Neural crest cell (in vitro differentiated cells): Measurements from ENCODE around the gene TMEM200A. TPM values are rescaled to one million over a fixed set of nuclear protein-coding genes. Genes with fewer than 3 reads are reported as not detected.

Source experiments
- DNase-seq: peaks from one replicate; pipeline ENCODE4 v3.0.0; 2021; ENCODE audit warnings: low read depth, mixed read lengths, low spot score
- H3K27ac Mint-ChIP-seq: one replicate; pipeline ENCODE4 v1.8.0; 2021; ENCODE audit warnings: mild to moderate bottlenecking, mixed read lengths; ENCODE audit not compliant: unreplicated experiment
- H3K27me3 Mint-ChIP-seq: 2 replicates; pipeline ENCODE4 v1.8.0; 2021; ENCODE audit warnings: low read depth, mild to moderate bottlenecking, mixed read lengths
- H3K36me3 Mint-ChIP-seq: 2 replicates; pipeline ENCODE4 v1.8.0; 2021; ENCODE audit warnings: low read depth, mild to moderate bottlenecking, mixed read lengths
- H3K4me1 Mint-ChIP-seq: 2 replicates; pipeline ENCODE4 v1.8.0; 2021; ENCODE audit warnings: mixed read lengths
- H3K4me3 Mint-ChIP-seq: one replicate; pipeline ENCODE4 v1.8.0; 2021; ENCODE audit warnings: mild to moderate bottlenecking, mixed read lengths
- H3K9me3 Mint-ChIP-seq: 2 replicates; pipeline ENCODE4 v1.8.0; 2021; ENCODE audit warnings: mixed read lengths
- total RNA-seq: library from RNA; stranded (reverse); gene quantifications from 2 replicates; pipeline ENCODE4 v1.2.1, GENCODE V29; 2021
- TF ChIP-seq, protein P1 (sequence below): fragments of 200-600 bp; sonication (generic); conservative IDR thresholded peaks from 2 replicates; pipeline ENCODE4 v1.5.0; 2021; ENCODE audit warnings: antibody characterized with exemption, mild to moderate bottlenecking

TMEM200A gene
- total RNA-seq, 1 donor from 2014 or later: 2.9 TPM

DNA sequence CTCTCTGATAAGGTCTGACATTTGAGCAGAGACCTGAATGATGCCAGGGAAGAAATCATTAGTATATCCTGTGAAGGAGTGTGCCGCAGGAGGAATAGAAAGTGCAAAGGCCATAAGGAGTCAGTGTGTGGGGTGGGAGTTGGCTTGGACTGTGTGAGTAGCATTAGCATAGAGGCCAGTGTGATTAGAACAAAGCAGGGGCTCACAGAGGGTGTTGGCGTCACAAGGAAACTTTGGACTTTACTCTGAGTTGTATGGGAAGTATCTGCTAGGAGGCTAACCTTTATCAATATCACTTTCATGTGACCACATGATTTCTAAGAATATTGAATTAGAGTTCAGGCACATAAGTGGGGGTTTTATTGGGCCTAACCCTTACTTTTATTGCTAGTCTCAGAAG is 12.1 kb downstream of the TMEM200A start:
- H3K4me3 Mint-ChIP-seq: no peak overlapping the region
- no peak for DNase-seq
- H3K9me3 Mint-ChIP-seq: no peaks in the 10 kb centered on the region
- TF ChIP-seq, protein P1, sequence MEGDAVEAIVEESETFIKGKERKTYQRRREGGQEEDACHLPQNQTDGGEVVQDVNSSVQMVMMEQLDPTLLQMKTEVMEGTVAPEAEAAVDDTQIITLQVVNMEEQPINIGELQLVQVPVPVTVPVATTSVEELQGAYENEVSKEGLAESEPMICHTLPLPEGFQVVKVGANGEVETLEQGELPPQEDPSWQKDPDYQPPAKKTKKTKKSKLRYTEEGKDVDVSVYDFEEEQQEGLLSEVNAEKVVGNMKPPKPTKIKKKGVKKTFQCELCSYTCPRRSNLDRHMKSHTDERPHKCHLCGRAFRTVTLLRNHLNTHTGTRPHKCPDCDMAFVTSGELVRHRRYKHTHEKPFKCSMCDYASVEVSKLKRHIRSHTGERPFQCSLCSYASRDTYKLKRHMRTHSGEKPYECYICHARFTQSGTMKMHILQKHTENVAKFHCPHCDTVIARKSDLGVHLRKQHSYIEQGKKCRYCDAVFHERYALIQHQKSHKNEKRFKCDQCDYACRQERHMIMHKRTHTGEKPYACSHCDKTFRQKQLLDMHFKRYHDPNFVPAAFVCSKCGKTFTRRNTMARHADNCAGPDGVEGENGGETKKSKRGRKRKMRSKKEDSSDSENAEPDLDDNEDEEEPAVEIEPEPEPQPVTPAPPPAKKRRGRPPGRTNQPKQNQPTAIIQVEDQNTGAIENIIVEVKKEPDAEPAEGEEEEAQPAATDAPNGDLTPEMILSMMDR: no peak
- peak overlapping the region; percentile 2 for H3K27ac Mint-ChIP-seq
- no peaks in the 10 kb centered on the region for H3K4me1 Mint-ChIP-seq
- H3K36me3 Mint-ChIP-seq: no peaks in the 10 kb centered on the region
- peaks cover 3% of the 10 kb centered on the region for H3K27me3 Mint-ChIP-seq

DNA sequence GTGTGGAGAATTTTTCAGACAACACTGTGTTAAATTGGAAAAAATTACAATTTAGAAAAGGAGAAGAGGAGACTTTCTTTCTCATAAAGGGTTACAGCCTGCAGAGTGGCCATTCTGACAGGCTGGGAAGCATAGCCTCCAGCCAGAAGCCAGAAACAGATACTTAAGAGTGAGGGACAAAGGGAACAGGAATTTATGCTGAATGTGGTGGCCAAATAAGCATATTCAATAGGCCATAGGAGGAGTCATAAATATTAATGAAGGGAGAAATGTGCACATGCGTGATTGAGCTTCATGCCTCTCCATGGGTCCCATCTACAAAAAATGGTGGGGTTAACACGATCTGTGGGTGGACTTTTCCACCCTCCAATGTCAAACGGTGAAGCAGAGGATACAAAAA is 13.4 kb downstream of the TMEM200A start:
- TF ChIP-seq, protein P1: no peak
- Mint-ChIP-seq H3K9me3 (no peaks in the 10 kb centered on the region), H3K36me3 (no peaks in the 10 kb centered on the region), H3K4me3 (no peak overlapping the region), H3K27ac (no peak overlapping the region), H3K27me3 (peaks cover 3% of the 10 kb centered on the region), H3K4me1 (no peaks in the 10 kb centered on the region)
- DNase-seq: no peak

DNA sequence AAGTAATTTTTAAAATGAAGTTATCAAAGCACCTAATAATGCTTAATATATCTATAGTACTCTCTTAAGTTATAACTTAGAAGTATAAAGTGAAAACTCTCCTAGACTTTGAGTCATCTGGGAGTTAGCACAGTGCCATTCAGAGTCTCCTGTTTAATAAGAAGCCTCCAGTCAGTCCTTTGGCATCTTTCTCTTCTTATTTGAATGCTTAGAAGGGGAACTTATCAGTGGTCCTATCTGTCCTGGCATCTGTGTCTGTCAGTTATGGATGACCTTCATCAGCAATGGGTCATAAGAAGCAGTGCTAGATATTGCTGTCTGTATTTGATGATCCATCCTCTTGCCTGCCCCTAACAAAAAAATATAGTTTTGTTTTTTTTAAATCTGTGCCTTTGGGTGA is 15.2 kb downstream of the TMEM200A start:
- Mint-ChIP-seq H3K36me3 (no peaks in the 10 kb centered on the region), H3K27ac (no peak overlapping the region), H3K9me3 (no peaks in the 10 kb centered on the region), H3K4me1 (no peaks in the 10 kb centered on the region), H3K27me3 (peaks cover 3% of the 10 kb centered on the region), H3K4me3 (no peak overlapping the region)
- TF ChIP-seq, protein P1: no peak
- DNase-seq: no peak

DNA sequence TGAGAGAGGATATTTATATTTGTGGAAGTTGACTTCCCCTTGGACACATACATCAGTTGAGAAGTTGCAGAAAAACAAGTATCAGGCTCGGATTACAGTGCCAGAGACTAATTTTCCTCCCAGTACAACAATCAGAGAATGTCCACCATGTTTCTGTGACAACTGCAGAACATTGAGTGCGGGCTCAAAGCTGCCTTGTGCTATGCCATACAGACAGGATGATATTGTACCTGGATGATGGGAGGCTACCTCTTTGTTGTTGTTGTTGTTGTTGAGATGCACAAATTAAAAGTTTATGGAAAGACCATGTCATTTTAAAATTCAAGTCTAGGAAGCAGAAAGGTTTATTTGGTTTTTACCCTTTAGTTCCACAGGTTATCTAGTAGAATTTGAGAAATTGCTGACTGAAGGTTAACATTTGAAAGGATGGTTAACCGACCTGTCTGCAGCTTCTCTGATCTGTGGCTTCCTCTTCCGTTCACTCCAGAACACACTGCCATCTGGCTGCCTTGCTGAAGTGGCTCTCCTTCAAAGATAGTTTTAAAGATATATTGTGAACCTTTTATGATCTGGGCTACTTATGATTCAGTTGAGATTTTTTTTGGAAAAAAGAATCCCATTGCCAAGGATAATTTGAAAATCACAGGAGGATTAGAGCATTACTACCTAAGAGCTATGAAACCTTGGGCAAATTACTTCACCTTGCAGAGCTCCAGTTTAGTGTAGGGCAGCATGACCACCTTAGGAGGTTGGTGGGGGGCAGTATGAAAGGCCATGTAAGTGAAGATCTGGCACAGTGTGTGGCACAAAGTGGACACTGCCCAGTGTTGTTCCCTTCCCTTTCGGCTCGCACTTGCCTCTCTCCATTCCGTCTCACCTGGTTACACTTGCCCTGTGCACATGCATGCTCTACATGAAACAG is 15.9 kb downstream of the TMEM200A start:
- no peak for DNase-seq
- H3K36me3 Mint-ChIP-seq: no peaks in the 10 kb centered on the region
- peaks cover 3% of the 10 kb centered on the region for H3K27me3 Mint-ChIP-seq
- H3K9me3 Mint-ChIP-seq: no peaks in the 10 kb centered on the region
- H3K4me1 Mint-ChIP-seq: no peaks in the 10 kb centered on the region
- peak overlapping the region; percentile 82 for H3K27ac Mint-ChIP-seq
- H3K4me3 Mint-ChIP-seq: no peak overlapping the region
- TF ChIP-seq, protein P1: no peak

DNA sequence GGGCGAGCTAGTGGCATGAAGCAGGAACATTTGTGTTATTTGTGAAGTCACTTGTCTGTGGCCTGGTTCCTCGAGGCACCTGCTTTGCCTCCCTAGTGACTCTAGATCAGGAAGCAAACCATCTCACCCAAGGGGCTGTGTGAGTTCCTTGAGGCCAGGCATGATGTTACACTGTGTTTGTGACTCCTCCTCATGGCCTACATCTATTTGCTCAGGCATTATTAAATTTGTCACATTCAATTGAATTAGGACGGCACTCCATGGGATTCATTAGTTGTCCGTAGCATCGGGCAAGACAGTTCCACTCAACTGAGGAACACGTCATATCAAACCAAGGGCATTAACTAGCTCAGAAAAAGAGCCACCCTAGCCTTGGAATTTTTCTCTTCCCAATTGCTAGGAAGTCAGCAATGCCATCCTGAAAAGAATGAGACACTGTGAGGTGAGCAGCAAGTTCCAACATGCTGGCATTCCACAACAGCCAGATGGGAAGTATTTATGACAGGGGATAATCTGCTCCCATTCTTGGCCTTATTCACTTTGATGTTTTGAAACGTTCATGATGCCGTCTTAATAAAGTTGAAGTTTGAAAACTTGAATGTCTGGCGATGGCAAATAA is 17.2 kb downstream of the TMEM200A start:
- Mint-ChIP-seq H3K27me3 (peaks cover 3% of the 10 kb centered on the region), H3K4me3 (no peak overlapping the region), H3K36me3 (no peaks in the 10 kb centered on the region), H3K9me3 (no peaks in the 10 kb centered on the region), H3K27ac (no peak overlapping the region), H3K4me1 (no peaks in the 10 kb centered on the region)
- TF ChIP-seq, protein P1: no peak
- DNase-seq: no peak
